Osteocyte (in vitro differentiated cells): ENCODE measurements around the gene PHAF1. TPM values are rescaled to one million over a fixed set of nuclear protein-coding genes. Genes with fewer than 3 reads are reported as not detected.

Experiments
- DNase-seq: peaks from one replicate; pipeline ENCODE4 v3.0.0; 2021; ENCODE audit warnings: mixed read lengths; ENCODE audit not compliant: unreplicated experiment; ENCODE audit errors: extremely low spot score
- H3K27ac Mint-ChIP-seq: one replicate; pipeline ENCODE4 v1.8.0; 2021; ENCODE audit warnings: mild to moderate bottlenecking, mixed read lengths; ENCODE audit not compliant: unreplicated experiment
- H3K27me3 Mint-ChIP-seq: one replicate; pipeline ENCODE4 v1.8.0; 2021; ENCODE audit warnings: mixed read lengths; ENCODE audit not compliant: unreplicated experiment
- H3K36me3 Mint-ChIP-seq: one replicate; pipeline ENCODE4 v1.8.0; 2021; ENCODE audit warnings: mixed read lengths; ENCODE audit not compliant: unreplicated experiment
- H3K4me1 Mint-ChIP-seq: one replicate; pipeline ENCODE4 v1.8.0; 2021; ENCODE audit warnings: mixed read lengths; ENCODE audit not compliant: unreplicated experiment
- H3K4me3 Mint-ChIP-seq: one replicate; pipeline ENCODE4 v1.8.0; 2021; ENCODE audit warnings: mild to moderate bottlenecking, moderate library complexity, mixed read lengths; ENCODE audit not compliant: unreplicated experiment
- H3K9me3 Mint-ChIP-seq: one replicate; pipeline ENCODE4 v1.8.0; 2021; ENCODE audit warnings: mixed read lengths; ENCODE audit not compliant: unreplicated experiment
- total RNA-seq: library from RNA; stranded (reverse); gene quantifications from 2 replicates; pipeline ENCODE4 v1.2.1, GENCODE V29; 2021
- TF ChIP-seq, protein P1 (sequence below): fragments of 200-600 bp; sonication (generic); IDR thresholded peaks from 2 replicates; pipeline ENCODE4 v1.5.0; 2021; ENCODE audit warnings: antibody characterized with exemption, mild to moderate bottlenecking, moderate library complexity

PHAF1 gene
- total RNA-seq, 1 donor from 2014 or later, result 19.5 TPM

DNA sequence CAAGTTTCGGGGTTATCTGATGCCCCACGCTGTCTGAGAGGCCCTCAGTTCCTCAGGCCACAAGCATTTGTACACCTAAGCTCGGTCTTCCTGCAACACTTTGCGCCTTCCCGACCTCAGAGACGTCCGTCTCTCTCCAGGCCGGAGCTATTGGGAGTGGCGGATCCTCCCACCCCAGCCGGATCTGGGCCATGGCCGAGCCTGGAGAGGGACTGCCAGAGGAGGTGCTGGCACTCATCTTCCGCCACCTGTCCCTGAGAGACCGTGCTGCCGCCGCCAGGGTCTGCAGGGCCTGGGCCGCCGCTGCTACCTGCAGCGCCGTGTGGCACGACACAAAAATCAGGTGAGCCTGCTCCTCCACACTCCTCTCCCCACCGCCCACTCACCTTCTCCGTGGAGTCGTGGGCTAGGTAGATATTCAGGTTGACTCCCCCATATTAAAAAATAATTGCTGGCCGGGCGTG is 51.9 kb downstream of the PHAF1 start:
- H3K4me3 Mint-ChIP-seq, result peak overlapping the region; percentile 54
- DNase-seq, result no peak
- TF ChIP-seq, protein P1, sequence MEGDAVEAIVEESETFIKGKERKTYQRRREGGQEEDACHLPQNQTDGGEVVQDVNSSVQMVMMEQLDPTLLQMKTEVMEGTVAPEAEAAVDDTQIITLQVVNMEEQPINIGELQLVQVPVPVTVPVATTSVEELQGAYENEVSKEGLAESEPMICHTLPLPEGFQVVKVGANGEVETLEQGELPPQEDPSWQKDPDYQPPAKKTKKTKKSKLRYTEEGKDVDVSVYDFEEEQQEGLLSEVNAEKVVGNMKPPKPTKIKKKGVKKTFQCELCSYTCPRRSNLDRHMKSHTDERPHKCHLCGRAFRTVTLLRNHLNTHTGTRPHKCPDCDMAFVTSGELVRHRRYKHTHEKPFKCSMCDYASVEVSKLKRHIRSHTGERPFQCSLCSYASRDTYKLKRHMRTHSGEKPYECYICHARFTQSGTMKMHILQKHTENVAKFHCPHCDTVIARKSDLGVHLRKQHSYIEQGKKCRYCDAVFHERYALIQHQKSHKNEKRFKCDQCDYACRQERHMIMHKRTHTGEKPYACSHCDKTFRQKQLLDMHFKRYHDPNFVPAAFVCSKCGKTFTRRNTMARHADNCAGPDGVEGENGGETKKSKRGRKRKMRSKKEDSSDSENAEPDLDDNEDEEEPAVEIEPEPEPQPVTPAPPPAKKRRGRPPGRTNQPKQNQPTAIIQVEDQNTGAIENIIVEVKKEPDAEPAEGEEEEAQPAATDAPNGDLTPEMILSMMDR, result no peak
- peaks cover 39% of the 10 kb centered on the region for H3K4me1 Mint-ChIP-seq
- peaks cover 2% of the 10 kb centered on the region for H3K36me3 Mint-ChIP-seq
- H3K27ac Mint-ChIP-seq, result no peak overlapping the region
- H3K27me3 Mint-ChIP-seq, result peaks cover 29% of the 10 kb centered on the region
- no peaks in the 10 kb centered on the region for H3K9me3 Mint-ChIP-seq

DNA sequence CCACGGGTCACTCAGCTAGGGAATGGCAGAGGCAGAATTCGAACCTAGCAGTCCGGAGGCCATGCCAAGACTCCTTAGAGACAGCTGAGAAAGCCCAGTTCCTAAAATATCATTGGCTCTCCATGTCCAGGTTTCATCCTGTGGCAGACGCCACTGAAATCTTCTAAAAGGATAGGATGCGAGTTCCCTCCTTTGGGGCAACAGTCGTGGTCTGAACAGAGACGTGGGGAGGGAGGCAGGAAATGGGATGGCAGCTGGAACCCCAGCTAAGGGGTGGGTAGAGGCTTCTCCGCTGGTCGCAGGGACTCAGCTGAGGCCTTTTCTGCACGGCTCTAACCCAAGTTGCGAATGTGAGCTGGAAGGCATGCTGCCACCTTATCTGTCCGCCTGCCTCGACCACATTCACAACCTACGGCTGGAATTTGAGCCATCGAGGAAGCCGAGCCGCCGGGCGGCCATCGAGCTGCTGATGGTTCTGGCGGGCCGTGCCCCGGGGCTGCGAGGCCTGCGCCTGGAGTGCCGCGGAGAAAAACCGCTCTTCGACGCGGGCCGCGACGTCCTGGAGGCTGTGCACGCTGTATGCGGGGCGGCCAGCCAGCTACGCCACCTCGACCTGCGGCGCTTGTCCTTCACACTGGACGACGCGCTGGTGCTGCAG is 52.9 kb downstream of the PHAF1 start:
- H3K4me1 Mint-ChIP-seq, result peaks cover 39% of the 10 kb centered on the region
- H3K4me3 Mint-ChIP-seq, result peak overlapping the region; percentile 54
- H3K36me3 Mint-ChIP-seq, result peaks cover 2% of the 10 kb centered on the region
- TF ChIP-seq, protein P1, result no peak
- no peak overlapping the region for H3K27ac Mint-ChIP-seq
- peaks cover 29% of the 10 kb centered on the region for H3K27me3 Mint-ChIP-seq
- no peaks in the 10 kb centered on the region for H3K9me3 Mint-ChIP-seq
- no peak for DNase-seq

DNA sequence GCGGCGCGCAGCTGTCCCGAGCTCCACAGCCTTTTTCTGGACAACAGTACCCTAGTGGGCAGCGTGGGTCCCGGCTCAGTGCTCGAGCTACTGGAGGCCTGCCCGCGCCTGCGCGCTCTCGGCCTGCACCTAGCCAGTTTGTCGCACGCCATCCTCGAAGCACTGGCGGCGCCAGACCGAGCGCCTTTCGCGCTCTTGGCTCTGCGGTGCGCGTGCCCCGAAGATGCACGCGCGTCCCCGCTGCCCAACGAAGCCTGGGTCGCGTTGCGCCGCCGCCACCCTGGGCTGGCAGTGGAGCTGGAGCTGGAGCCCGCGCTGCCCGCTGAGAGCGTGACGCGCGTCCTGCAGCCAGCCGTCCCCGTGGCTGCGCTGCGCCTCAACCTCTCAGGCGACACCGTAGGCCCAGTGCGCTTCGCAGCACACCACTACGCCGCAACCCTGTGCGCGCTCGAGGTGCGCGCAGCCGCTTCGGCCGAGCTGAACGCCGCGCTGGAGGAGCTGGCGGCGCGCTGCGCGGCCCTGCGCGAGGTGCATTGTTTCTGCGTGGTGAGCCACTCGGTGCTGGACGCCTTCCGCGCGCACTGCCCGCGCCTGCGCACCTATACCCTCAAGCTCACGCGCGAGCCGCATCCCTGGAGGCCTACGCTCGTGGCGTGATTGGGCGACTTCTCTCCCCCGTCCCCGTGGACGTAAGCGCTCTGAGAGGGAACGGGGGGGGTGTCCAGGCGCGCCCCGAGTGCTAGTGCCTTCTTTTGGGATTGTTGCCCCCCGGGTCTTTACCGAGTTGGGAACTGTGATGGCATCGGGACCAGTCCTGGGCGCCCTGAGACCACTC is 53.6 kb downstream of the PHAF1 start:
- peaks cover 2% of the 10 kb centered on the region for H3K36me3 Mint-ChIP-seq
- peaks cover 39% of the 10 kb centered on the region for H3K4me1 Mint-ChIP-seq
- TF ChIP-seq, protein P1, result no peak
- no peaks in the 10 kb centered on the region for H3K9me3 Mint-ChIP-seq
- peaks cover 29% of the 10 kb centered on the region for H3K27me3 Mint-ChIP-seq
- DNase-seq, result no peak
- H3K27ac Mint-ChIP-seq, result no peak overlapping the region
- H3K4me3 Mint-ChIP-seq, result peak overlapping the region; percentile 52

DNA sequence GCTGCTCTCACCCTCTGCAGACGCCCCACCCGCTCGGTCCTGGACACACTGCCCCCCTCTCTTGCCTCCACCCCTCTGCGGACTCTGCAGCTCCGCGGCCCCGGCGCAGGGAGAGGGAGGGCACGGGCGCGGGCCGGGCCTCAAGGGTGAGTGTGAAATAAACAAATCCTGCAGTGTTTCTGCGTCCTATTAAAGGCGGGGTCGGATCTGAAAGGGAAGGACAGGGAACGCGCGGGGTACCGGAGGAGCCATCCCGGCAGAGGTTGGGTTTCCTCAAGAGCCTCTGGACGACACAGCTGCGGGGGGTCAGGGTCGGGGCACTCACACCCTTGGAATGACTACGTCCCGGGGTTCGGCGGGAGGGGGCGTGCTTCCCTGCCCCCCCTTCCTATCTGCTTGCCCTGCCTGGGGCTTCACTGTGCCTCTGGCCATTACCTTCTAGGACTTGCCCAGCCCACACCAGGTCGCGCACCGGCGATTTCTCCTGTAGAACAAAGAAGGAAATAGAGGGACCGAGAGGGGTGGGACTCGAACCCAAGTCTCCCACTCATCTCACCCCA is 54.3 kb downstream of the PHAF1 start:
- H3K9me3 Mint-ChIP-seq, result no peaks in the 10 kb centered on the region
- peak overlapping the region; percentile 52 for H3K4me3 Mint-ChIP-seq
- H3K4me1 Mint-ChIP-seq, result peaks cover 33% of the 10 kb centered on the region
- peaks cover 29% of the 10 kb centered on the region for H3K27me3 Mint-ChIP-seq
- TF ChIP-seq, protein P1, result no peak
- H3K27ac Mint-ChIP-seq, result no peak overlapping the region
- DNase-seq, result no peak
- H3K36me3 Mint-ChIP-seq, result no peaks in the 10 kb centered on the region

DNA sequence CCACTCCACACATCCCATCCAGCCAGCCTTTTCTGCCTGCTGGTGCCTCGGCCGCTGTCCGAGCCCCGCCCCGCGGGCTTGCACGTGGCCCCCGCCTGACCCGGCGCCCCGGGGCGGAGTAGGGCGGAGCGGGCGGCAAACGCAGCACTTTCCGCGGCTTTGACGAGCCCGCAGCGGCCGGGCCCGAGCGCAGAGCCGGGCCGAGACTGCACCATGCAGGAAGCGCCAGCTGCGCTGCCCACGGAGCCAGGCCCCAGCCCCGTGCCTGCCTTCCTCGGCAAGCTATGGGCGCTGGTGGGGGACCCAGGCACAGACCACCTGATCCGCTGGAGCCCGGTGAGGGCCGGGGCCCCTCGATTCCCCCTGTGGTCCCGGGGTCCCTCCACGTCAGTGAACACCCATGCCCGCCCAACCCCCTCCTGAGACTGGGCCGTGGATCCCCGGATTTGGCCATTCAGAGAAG is 54.9 kb downstream of the PHAF1 start, which contains the start of gene HSF4:
HSF4 (plus strand) TSS at position 147 of the 463 bp plus-strand sequence; CDS start at position 214, 67 bp downstream.
- no peak for DNase-seq
- Mint-ChIP-seq H3K27me3 (peaks cover 29% of the 10 kb centered on the region), H3K36me3 (no peaks in the 10 kb centered on the region), H3K4me1 (peaks cover 33% of the 10 kb centered on the region), H3K4me3 (peak within 1 kb of the TSS; percentile 52), H3K27ac (no peak within 1 kb of the TSS), H3K9me3 (no peaks in the 10 kb centered on the region)
- TF ChIP-seq, protein P1, result no peak
